ENCODE measurements around the gene CACNA2D1.
A peak's percentile ranks its signal among the peaks of the same experiment; 100 is the strongest.

The CACNA2D1 gene

DNA sequence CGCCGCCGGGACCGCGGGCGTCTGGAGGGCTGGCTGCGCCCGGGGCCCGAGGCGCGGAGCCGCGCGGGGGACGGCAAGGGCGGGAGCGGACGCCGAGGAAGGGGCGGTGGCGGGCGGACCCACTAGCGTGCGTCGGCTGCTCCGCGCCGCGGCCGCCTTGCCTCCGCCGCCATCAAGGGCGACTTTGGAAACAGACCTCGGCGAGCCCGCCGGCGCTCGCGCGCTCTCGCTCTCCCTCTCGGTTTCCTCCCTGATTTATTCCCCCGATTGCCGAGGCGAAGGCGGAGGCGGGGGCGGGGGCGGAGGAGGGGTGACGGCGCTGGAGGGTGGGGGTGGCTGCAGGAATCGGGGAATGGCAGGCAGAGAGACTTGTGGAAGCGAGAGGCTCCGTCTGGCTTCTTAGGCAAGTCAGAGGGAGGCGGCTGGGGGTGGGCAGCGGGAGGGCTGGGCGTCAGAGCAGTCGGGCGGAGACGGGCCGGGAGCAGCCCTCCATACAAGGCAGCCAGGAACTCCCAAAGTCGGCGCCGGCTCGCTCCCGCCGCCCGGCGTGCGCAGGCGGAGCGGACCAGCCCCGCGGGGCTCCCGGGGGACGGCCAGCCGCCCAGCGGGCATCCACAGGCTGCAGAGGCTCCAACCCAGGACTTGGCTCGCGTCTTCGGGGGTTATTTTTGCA, at the start of gene CACNA2D1:
TSS of gene CACNA2D1 (minus strand) at position 231 of the 673 bp plus-strand sequence.
- peak within 1 kb of the TSS; percentile 55 for H3K4me3 ChIP-seq (ENCODE audit: low read length)
- no peak for TF ChIP-seq ZNF274 (IDR thresholded peaks at IDR 0.05; ENCODE audit: low read depth, low read length)

DNA sequence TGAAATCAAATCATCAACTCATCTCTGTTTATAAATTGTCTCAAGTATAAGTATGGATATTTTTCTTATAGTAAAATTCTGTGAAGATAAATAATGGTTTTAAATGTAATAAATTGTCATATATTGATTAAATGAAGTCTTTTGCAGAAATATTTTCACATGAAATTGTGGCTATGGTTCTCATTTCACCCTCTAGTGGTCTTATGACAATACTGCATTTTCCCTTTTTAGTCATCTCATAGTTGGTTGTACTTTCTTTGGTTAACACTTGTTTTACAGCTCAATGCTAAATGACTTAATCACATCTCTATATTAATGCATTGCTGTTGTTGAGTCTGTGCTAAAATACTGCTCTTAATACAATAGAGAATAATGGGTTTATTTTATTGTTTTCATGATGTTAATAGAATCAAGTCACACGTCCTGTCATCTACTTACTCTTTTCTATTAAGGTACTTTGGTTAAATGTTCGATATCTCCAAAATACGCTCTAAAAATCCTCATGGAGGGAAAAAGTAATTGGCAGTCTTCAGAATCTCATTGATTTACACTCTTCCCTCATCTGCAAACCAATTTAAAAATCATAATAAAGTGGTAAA, 38.0 kb upstream of the CACNA2D1 start:
- no peak overlapping the region for H3K4me3 ChIP-seq (ENCODE audit: low read length)
- no peak for TF ChIP-seq ZNF274 (IDR thresholded peaks at IDR 0.05; ENCODE audit: low read depth, low read length)

GRCh38 chr7:82477733-82478515, 34.3 kb upstream of the CACNA2D1 start:
- no peak overlapping the region for H3K4me3 ChIP-seq (ENCODE audit: low read length)
- TF ChIP-seq ZNF274 (IDR thresholded peaks at IDR 0.05; ENCODE audit: low read depth, low read length) = no peak

- no peak for TF ChIP-seq ZNF274 (IDR thresholded peaks at IDR 0.05; ENCODE audit: low read depth, low read length)
- no peak overlapping the region for H3K4me3 ChIP-seq (ENCODE audit: low read length)
Measured at GRCh38 chr7:82472966-82473365, 29.4 kb upstream of the CACNA2D1 start.

DNA sequence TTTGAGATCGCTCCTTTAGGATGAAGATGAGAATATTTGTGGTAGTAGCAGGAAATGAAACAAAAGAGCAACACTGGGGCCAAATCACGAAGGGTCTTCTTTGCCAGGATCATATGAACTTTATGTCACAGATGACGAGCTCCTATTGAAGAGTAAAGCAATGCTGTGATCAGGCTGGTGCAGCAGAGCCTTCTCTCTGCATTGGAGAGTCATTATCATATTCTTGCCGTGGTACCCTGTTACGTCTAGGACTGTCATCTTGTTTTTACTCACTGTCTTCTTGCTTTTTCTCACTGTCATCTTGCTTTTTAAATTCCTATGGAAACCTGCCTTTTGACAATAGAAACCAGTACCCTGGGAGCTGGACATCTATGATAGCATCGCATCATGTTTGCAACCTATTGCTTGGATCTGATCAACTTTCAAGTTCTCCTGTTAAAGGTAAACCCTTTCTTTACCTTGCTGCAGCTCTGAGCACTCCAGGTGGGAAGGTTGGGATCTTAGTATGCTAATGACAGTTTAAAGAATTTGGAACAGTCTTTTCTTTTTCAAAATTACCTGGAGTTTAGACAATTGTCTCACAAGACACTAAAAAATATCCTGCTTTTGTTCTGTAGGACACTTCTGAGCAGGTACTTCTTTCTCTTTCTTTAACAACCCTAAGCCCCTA, 27.9 kb upstream of the CACNA2D1 start:
- no peak overlapping the region for H3K4me3 ChIP-seq (ENCODE audit: low read length)
- no peak for TF ChIP-seq ZNF274 (IDR thresholded peaks at IDR 0.05; ENCODE audit: low read depth, low read length)

DNA sequence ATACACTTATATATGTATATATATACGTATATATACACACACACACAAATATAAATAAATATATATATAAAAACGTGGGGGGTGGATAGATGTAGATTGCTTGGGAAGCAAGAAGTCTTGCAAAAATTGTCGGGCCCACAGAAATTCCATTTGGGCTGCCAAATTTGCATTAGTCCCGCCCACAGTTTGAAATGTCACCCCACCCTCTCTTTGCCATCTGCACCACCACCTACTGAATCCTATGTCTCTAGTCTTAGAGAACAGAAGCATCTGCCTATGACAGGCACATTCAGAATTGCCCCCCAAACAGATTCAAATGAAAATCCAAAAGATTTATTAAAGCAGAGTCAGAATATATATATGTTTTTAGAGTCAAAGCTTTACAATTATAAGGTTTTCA, 25.6 kb upstream of the CACNA2D1 start:
- no peak for TF ChIP-seq ZNF274 (IDR thresholded peaks at IDR 0.05; ENCODE audit: low read depth, low read length)
- no peak overlapping the region for H3K4me3 ChIP-seq (ENCODE audit: low read length)

DNA sequence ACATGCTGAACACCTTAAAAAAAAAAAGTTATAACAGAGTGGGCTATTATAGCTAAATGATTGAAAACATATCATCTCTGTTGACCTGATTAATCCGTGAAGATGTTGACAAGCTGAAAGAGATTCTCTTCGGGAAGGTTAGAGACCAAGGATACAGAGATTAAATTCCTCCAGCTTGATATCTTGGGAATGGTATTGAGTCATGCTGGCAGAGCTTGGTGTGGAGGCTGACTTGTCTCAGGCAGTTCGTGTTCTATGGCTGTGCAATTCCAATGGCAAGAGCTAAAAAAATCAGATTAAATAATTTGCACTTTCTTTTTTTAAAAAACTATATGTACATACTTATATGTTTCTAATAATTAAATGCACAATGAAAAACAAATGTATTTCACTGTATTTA, 24.9 kb upstream of the CACNA2D1 start:
- no peak overlapping the region for H3K4me3 ChIP-seq (ENCODE audit: low read length)
- TF ChIP-seq ZNF274 (IDR thresholded peaks at IDR 0.05; ENCODE audit: low read depth, low read length) = no peak

DNA sequence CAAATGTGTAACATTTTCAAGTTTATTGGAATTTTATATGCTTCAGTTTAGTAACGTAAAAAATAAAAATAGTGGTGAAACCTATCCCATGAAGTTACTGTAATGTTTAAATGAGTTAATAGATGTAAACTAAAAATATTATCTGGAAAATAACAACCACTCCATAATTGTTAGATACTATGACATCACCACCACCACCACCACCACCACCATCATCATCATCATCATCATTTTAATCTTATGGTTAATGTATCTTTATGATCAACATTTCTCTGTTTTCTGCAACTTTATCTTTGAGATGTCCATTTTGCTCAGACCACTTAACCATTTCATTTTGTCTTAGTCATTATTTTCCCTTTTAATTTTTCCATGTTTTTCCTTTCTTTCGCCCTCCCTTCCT, 23.4 kb upstream of the CACNA2D1 start:
- no peak for TF ChIP-seq ZNF274 (IDR thresholded peaks at IDR 0.05; ENCODE audit: low read depth, low read length)
- no peak overlapping the region for H3K4me3 ChIP-seq (ENCODE audit: low read length)

- TF ChIP-seq ZNF274 (IDR thresholded peaks at IDR 0.05; ENCODE audit: low read depth, low read length) = no peak
- no peak overlapping the region for H3K4me3 ChIP-seq (ENCODE audit: low read length)
Measured at GRCh38 chr7:82464372-82464771, 20.8 kb upstream of the CACNA2D1 start.

- H3K4me3 ChIP-seq (ENCODE audit: low read length) = no peak overlapping the region
- TF ChIP-seq ZNF274 (IDR thresholded peaks at IDR 0.05; ENCODE audit: low read depth, low read length) = no peak
Measured at GRCh38 chr7:82455295-82455694, 11.7 kb upstream of the CACNA2D1 start.

DNA sequence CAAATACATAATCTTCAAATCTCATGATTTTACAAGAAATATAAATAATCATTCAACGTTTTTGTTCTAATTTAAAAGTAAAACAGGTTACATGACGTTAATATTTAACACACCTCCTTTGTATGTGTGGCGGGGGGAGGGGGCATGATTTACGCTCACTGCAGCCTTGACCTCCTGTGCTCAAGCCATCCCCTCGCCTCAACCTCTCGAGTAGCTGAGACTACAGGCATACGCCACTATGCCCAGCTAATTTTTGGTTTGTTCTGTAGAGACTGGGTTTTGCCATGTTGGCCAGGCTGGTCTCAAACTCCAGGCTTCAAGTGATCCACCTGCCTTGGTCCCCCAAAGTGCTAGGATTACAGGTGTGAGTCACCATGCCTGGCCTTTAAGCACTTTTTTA, 7.2 kb upstream of the CACNA2D1 start:
- no peak overlapping the region for H3K4me3 ChIP-seq (ENCODE audit: low read length)
- TF ChIP-seq ZNF274 (IDR thresholded peaks at IDR 0.05; ENCODE audit: low read depth, low read length) = no peak

DNA sequence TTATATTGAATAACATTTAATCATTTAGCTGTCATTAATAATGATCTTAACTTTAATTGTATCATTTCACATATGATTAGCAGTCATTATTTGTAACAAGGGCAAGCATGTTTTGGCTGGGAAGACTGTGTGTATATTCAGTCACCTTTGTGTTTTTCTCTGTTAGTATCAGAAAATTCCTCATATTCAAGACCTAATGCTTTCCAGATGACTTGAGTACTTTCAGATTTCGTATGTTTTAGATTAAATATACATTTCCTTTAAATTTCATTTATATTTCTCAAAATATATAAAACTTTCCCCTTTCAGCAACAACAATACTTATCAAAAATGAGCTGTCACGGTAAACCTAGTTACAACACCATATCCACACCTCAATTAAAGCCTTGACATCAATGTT, 6.3 kb upstream of the CACNA2D1 start:
- H3K4me3 ChIP-seq (ENCODE audit: low read length) = no peak overlapping the region
- no peak for TF ChIP-seq ZNF274 (IDR thresholded peaks at IDR 0.05; ENCODE audit: low read depth, low read length)

DNA sequence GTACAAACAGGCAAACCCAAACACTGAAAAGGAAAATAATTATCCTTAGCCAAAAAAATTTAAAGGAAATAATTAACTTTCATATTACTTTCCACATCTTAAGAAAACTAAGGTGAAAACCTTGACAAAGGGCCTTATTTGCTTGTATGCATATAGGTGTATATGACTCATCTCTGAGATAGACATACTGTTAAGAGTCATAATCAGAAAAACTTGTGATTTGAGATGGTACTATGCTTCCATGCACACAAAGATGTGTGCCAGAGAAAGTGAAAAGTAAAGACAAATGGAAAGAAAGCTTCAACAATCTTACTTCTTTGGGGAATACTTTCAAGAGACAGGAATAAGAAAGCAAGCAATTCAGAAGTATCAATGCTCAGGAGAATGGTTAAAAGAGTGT, 3.3 kb upstream of the CACNA2D1 start:
- TF ChIP-seq ZNF274 (IDR thresholded peaks at IDR 0.05; ENCODE audit: low read depth, low read length) = no peak
- H3K4me3 ChIP-seq (ENCODE audit: low read length) = no peak overlapping the region

GRCh38 chr7:82445271-82445670, 1.7 kb upstream of the CACNA2D1 start:
- no peak for TF ChIP-seq ZNF274 (IDR thresholded peaks at IDR 0.05; ENCODE audit: low read depth, low read length)
- no peak overlapping the region for H3K4me3 ChIP-seq (ENCODE audit: low read length)
